Measurements from ENCODE around the gene ANKRD9.

The ANKRD9 gene

DNA sequence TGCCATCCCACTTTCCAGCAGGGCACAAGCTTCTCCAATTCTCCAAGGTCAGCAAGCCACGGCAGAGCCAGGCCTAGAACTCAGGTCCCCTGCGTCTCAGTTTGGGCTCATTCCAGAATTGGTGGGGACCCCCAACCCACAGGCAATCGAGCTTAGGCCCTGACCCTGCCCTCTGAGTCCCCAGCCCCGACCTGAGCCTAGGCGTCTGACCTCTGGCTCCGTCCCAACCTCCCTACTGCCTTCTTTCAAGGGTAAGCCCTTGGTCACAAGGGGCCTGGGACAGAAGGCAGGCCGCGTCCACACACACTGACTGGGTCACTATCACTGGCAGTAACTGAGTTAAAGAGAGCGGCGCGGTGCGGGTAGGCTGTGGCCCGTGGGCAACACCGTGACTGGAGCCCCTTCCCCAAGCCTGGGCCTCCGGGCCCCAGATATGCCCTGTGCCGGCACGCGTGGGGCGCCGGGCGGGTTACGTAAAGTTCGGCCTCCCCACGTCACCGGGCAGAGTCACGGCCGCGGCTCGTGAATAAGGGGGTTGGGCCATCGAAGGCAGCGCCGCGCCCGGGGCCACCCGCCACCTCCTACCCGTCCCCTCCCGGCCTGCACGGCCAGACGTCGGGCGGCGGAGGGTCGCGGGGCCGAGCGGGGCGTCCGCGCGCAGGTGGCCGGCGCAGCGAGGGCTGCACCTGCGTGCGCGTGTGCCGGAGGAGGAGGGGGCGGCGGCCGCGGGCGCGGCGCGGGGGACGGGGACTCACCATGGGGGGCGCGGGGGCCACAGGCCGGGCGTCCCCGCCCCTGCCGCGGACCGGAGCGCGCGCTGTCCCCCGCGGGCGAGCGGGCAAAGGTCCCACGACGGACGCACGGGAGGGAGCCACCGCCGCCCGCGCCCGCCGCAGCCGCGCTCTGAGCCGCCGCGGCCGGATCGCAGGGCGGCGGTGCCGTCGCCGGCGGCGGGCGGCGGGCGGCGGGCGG, 516 bp downstream of the ANKRD9 start:
- ChIA-PET CTCF (interaction anchor here (0.9 to 1.4 kb wide), 5 partner anchors 9 to 71 kb away, joined by 3 to 4 read pairs (median 4); no protein-coding TSS in a partner anchor), POLR2A (no interaction called here)
- peak in 2 of 3 donors; percentile 63 to 66 for DNase-seq

DNA sequence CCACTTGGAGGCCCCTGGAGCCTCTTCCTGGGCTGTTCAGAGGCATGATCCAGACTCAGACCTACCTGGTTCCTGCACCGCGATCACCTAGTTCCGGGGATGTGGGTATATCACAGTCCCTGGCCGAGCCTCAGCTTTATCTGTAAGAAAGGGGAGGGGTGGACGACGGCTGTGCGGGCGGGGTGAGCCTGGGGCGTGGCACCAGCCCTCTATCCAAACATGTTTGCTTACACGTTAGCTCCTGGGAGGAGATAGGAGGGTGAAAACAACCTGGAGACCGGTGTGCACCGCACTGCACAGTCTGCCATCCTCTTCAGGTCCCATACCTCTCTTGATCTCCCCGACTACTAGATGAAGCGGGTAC, 1.2 kb downstream of the ANKRD9 start:
- Histone ChIP-seq H3K4me1 (ENCODE audit: control extremely low read depth in 1 of 4, control insufficient read depth in 4 of 4, insufficient read depth in 4 of 4, low read length in 3 of 4) (peaks cover 0 to 18% (median 18%) of the 10 kb centered on the region in 4 experiments), H3K27ac (ENCODE audit: insufficient read depth in 1 of 2, low read depth in 1 of 2, low read length in 2 of 2, poor library complexity in 1 of 2, severe bottlenecking in 2 of 2) (peak overlapping the region in 1 of 2 experiments; percentile 43), H3K27me3 (replicated peaks in 2 of 5; ENCODE audit: control insufficient read depth in 4 of 5, insufficient read depth in 5 of 5, low read length in 4 of 5) (no peaks in the 10 kb centered on the region), H3K36me3 (ENCODE audit: control insufficient read depth in 4 of 4, insufficient read depth in 4 of 4, low read length in 3 of 4) (peaks cover 0 to 10% (median 1%) of the 10 kb centered on the region in 4 experiments), H3K4me3 (ENCODE audit: control insufficient read depth in 1 of 7, extremely low read depth in 1 of 7, insufficient read depth in 4 of 7, low read depth in 2 of 7, low read length in 6 of 7) (no peak overlapping the region), H3K9me3 (ENCODE audit: control extremely low read depth in 1 of 5, control insufficient read depth in 4 of 5, insufficient read depth in 2 of 5, low read depth in 1 of 5, low read length in 4 of 5) (no peaks in the 10 kb centered on the region)
- no peak for DNase-seq
- POLR2A ChIA-PET: interaction anchor here (0.6 kb wide), 1 partner anchor 100 kb away, joined by 5 read pairs; no protein-coding TSS in a partner anchor
- CTCF ChIA-PET: interaction anchor here (0.9 to 1.4 kb wide), 4 partner anchors 10 to 70 kb away, joined by 3 to 4 read pairs (median 4); no protein-coding TSS in a partner anchor
- WGBS (ENCODE audit: insufficient coverage): 77% methylated on average over 9 of the region's 14 CpGs

More for the DNA sequence above, 516 bp downstream of the ANKRD9 start:
- Histone ChIP-seq H3K4me3 (ENCODE audit: control insufficient read depth in 1 of 7, extremely low read depth in 1 of 7, insufficient read depth in 4 of 7, low read depth in 2 of 7, low read length in 6 of 7) (peak overlapping the region in 5 of 7 experiments; percentile 23 to 60 (median 51)), H3K36me3 (ENCODE audit: control insufficient read depth in 4 of 4, insufficient read depth in 4 of 4, low read length in 3 of 4) (peaks cover 0 to 10% (median 1%) of the 10 kb centered on the region in 4 experiments), H3K27ac (ENCODE audit: insufficient read depth in 1 of 2, low read depth in 1 of 2, low read length in 2 of 2, poor library complexity in 1 of 2, severe bottlenecking in 2 of 2) (peak overlapping the region in 1 of 2 experiments; percentile 43), H3K9me3 (ENCODE audit: control extremely low read depth in 1 of 5, control insufficient read depth in 4 of 5, insufficient read depth in 2 of 5, low read depth in 1 of 5, low read length in 4 of 5) (no peaks in the 10 kb centered on the region), H3K27me3 (replicated peaks in 2 of 5; ENCODE audit: control insufficient read depth in 4 of 5, insufficient read depth in 5 of 5, low read length in 4 of 5) (no peaks in the 10 kb centered on the region), H3K4me1 (ENCODE audit: control extremely low read depth in 1 of 4, control insufficient read depth in 4 of 4, insufficient read depth in 4 of 4, low read length in 3 of 4) (peaks cover 0 to 18% (median 17%) of the 10 kb centered on the region in 4 experiments)
- 25% methylated on average over 49 of the region's 110 CpGs for WGBS (ENCODE audit: insufficient coverage)

DNA sequence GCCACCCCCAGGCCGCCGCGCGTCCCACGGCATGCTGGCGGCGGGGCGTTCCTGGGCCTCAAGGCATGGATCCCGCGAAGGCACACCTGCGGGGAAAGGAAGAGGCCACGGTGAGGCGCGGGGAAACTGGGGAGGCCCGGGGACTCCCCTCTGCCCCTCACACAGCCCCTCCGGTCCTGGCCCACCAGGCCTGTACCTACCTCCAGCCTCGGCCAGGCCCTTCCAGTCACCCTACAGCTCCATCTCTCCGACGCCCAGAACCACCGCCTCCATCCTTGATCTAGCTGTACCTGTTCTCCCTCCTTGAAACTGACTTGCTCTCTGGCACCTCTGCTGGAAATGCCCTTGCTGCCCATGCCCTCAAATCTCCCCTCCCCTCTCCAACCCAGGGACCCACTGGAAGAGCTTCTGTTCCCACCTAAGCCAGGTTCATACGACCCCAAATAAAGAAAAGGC, 1.7 kb downstream of the ANKRD9 start:
- ChIA-PET POLR2A (interaction anchor here (0.6 kb wide), 1 partner anchor 100 kb away, joined by 5 read pairs; no protein-coding TSS in a partner anchor), CTCF (interaction anchor here (1.0 to 1.4 kb wide), 3 partner anchors 10 to 70 kb away, joined by 3 to 4 read pairs (median 4); no protein-coding TSS in a partner anchor)
- peaks cover 0 to 18% (median 18%) of the 10 kb centered on the region in 4 experiments for H3K4me1 ChIP-seq (ENCODE audit: control extremely low read depth in 1 of 4, control insufficient read depth in 4 of 4, insufficient read depth in 4 of 4, low read length in 3 of 4)
- no peak overlapping the region for H3K4me3 ChIP-seq (ENCODE audit: control insufficient read depth in 1 of 7, extremely low read depth in 1 of 7, insufficient read depth in 4 of 7, low read depth in 2 of 7, low read length in 6 of 7)
- WGBS (ENCODE audit: insufficient coverage): 99% methylated on average over 21 of the region's 21 CpGs
- H3K27ac ChIP-seq (ENCODE audit: insufficient read depth in 1 of 2, low read depth in 1 of 2, low read length in 2 of 2, poor library complexity in 1 of 2, severe bottlenecking in 2 of 2): no peak overlapping the region
- no peaks in the 10 kb centered on the region for H3K27me3 ChIP-seq (replicated peaks in 2 of 5; ENCODE audit: control insufficient read depth in 4 of 5, insufficient read depth in 5 of 5, low read length in 4 of 5)
- H3K36me3 ChIP-seq (ENCODE audit: control insufficient read depth in 4 of 4, insufficient read depth in 4 of 4, low read length in 3 of 4): peaks cover 0 to 10% (median 1%) of the 10 kb centered on the region in 4 experiments
- no peaks in the 10 kb centered on the region for H3K9me3 ChIP-seq (ENCODE audit: control extremely low read depth in 1 of 5, control insufficient read depth in 4 of 5, insufficient read depth in 2 of 5, low read depth in 1 of 5, low read length in 4 of 5)
- DNase-seq: no peak

DNA sequence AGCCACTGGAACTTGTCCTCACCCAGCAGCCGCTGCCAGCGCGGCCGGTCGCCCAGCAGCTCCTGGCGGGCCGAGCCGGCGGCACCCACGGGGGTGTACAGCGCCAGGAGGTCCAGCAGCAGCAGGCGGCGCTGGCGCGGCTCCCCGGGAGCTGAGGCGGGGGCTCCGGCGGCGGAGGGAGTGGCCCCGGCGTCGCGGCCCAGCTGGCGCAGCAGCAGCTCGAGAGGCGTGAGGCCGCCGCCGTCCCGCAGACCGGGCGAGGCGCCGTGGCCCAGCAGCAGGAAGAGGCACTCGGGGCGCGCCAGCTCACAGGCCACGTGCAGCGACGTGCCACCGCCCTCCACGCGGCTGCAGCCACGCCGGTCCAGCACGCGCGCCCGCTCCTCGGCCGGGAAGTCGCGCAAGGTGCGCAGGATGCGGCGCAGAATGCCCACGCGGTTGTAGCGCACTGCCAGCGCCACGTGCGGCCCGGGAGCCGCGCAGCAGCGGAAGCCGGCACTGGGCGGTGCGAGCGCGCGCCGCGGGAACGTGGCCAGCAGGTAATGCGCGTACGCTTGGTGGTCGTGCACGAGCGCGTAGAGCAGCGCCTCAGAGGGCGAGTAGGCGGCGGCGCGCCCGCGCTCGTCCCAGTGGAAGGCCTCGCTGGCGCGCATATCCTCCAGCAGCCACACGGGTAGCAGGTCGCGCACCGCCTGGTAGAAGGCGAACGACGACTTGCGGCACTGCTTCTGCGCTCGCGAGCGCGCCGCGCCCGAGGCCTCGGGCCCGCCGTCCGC, 2.3 kb downstream of the ANKRD9 start:
- POLR2A ChIA-PET: no interaction called here
- Histone ChIP-seq H3K4me1 (ENCODE audit: control extremely low read depth in 1 of 4, control insufficient read depth in 4 of 4, insufficient read depth in 4 of 4, low read length in 3 of 4) (peaks cover 0 to 18% (median 18%) of the 10 kb centered on the region in 4 experiments), H3K27ac (ENCODE audit: insufficient read depth in 1 of 2, low read depth in 1 of 2, low read length in 2 of 2, poor library complexity in 1 of 2, severe bottlenecking in 2 of 2) (no peak overlapping the region), H3K9me3 (ENCODE audit: control extremely low read depth in 1 of 5, control insufficient read depth in 4 of 5, insufficient read depth in 2 of 5, low read depth in 1 of 5, low read length in 4 of 5) (no peaks in the 10 kb centered on the region), H3K4me3 (ENCODE audit: control insufficient read depth in 1 of 7, extremely low read depth in 1 of 7, insufficient read depth in 4 of 7, low read depth in 2 of 7, low read length in 6 of 7) (no peak overlapping the region), H3K27me3 (replicated peaks in 2 of 5; ENCODE audit: control insufficient read depth in 4 of 5, insufficient read depth in 5 of 5, low read length in 4 of 5) (no peaks in the 10 kb centered on the region), H3K36me3 (ENCODE audit: control insufficient read depth in 4 of 4, insufficient read depth in 4 of 4, low read length in 3 of 4) (peaks cover 0 to 10% (median 1%) of the 10 kb centered on the region in 4 experiments)
- WGBS (ENCODE audit: insufficient coverage): 96% methylated on average over 109 of the region's 115 CpGs
- CTCF ChIA-PET: interaction anchor here (0.8 to 1.4 kb wide), 3 partner anchors 45 to 69 kb away, joined by 4 read pairs; no protein-coding TSS in a partner anchor
- DNase-seq: no peak

DNA sequence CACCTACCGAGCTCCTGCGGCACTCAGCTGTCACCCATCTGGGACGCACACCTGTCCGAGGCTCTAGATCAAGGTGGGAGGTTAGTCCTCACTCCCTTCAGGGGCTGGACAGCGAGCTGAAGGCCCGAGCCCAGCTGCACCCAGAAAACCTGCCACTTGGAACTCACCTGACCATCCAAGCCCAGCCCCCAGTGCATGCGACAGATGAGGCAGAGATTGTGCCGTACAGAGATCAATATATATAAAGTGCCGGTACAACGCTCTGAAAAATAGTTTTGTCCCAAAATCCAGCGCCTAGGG, 3.0 kb downstream of the ANKRD9 start:
- Histone ChIP-seq H3K27me3 (replicated peaks in 2 of 5; ENCODE audit: control insufficient read depth in 4 of 5, insufficient read depth in 5 of 5, low read length in 4 of 5) (no peaks in the 10 kb centered on the region), H3K9me3 (ENCODE audit: control extremely low read depth in 1 of 5, control insufficient read depth in 4 of 5, insufficient read depth in 2 of 5, low read depth in 1 of 5, low read length in 4 of 5) (no peaks in the 10 kb centered on the region), H3K4me1 (ENCODE audit: control extremely low read depth in 1 of 4, control insufficient read depth in 4 of 4, insufficient read depth in 4 of 4, low read length in 3 of 4) (peaks cover 0 to 18% (median 18%) of the 10 kb centered on the region in 4 experiments), H3K36me3 (ENCODE audit: control insufficient read depth in 4 of 4, insufficient read depth in 4 of 4, low read length in 3 of 4) (peaks cover 0 to 10% (median 1%) of the 10 kb centered on the region in 4 experiments), H3K4me3 (ENCODE audit: control insufficient read depth in 1 of 7, extremely low read depth in 1 of 7, insufficient read depth in 4 of 7, low read depth in 2 of 7, low read length in 6 of 7) (no peak overlapping the region), H3K27ac (ENCODE audit: insufficient read depth in 1 of 2, low read depth in 1 of 2, low read length in 2 of 2, poor library complexity in 1 of 2, severe bottlenecking in 2 of 2) (no peak overlapping the region)
- ChIA-PET POLR2A (no interaction called here), CTCF (interaction anchor here (0.8 kb wide), 1 partner anchor 68 kb away, joined by 4 read pairs; no protein-coding TSS in a partner anchor)
- no peak for DNase-seq
- WGBS (ENCODE audit: insufficient coverage): 98% methylated on average over 10 of the region's 11 CpGs

DNA sequence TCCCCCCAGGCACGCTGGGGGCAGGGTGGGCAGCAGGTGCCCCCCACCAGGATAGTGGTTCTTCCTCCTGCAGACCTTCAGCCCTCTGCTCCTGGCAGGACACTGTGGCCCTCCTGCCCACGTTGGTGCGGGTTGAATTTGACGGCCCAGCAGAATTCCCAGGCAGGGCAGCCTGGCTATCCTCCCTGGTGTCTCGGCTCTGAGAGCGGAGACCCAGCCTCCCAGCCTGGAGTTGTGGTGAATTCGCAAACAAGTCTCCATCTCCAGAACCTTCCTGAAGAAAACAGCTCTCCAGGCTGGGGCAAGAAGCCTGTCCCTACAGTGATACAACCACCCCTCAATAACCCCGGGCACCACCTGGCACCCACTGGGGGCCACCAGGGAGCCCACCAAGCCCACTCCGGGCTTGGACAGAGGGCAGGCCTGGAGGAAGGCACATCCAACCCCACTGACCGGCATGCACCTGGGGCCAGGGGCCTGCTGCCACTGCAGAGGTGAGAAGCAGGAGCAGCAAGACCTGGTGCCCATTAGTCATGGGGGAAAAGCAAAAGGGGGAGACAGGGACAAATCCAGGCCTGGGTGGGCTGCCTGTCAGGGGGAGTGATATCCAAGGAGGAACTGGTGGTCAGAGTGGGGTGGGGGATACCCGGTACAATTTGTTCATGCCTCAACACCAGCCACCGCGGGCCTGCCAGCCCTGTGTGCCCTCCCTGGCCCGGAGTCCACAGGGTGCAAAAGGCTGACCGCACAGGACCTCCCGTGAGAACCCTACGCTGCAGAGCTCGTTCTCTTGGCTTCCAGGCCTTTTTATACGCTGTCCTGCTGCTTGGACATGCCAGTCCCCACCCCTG, 3.6 kb downstream of the ANKRD9 start:
- H3K36me3 ChIP-seq (ENCODE audit: control insufficient read depth in 4 of 4, insufficient read depth in 4 of 4, low read length in 3 of 4): peaks cover 0 to 10% (median 1%) of the 10 kb centered on the region in 4 experiments
- DNase-seq: no peak
- no peaks in the 10 kb centered on the region for H3K27me3 ChIP-seq (replicated peaks in 2 of 5; ENCODE audit: control insufficient read depth in 4 of 5, insufficient read depth in 5 of 5, low read length in 4 of 5)
- WGBS (ENCODE audit: insufficient coverage): 97% methylated on average over 18 of the region's 19 CpGs
- H3K4me1 ChIP-seq (ENCODE audit: control extremely low read depth in 1 of 4, control insufficient read depth in 4 of 4, insufficient read depth in 4 of 4, low read length in 3 of 4): peaks cover 0 to 17% (median 15%) of the 10 kb centered on the region in 4 experiments
- POLR2A ChIA-PET: no interaction called here
- no peak overlapping the region for H3K27ac ChIP-seq (ENCODE audit: insufficient read depth in 1 of 2, low read depth in 1 of 2, low read length in 2 of 2, poor library complexity in 1 of 2, severe bottlenecking in 2 of 2)
- no peaks in the 10 kb centered on the region for H3K9me3 ChIP-seq (ENCODE audit: control extremely low read depth in 1 of 5, control insufficient read depth in 4 of 5, insufficient read depth in 2 of 5, low read depth in 1 of 5, low read length in 4 of 5)
- H3K4me3 ChIP-seq (ENCODE audit: control insufficient read depth in 1 of 7, extremely low read depth in 1 of 7, insufficient read depth in 4 of 7, low read depth in 2 of 7, low read length in 6 of 7): no peak overlapping the region
- CTCF ChIA-PET: no interaction called here
